Measurements from ENCODE around the gene PCK2. TPM values are rescaled to one million over a fixed set of nuclear protein-coding genes. Genes with fewer than 3 reads are reported as not detected.
A peak's percentile ranks its signal among the peaks of the same experiment; 100 is the strongest.

Gene PCK2
- total and polyA plus RNA-seq, 2 of the 8 experiments (the other 6 are each of a cell fraction or from before 2014, with no cell fraction given), result 81.9 to 115 TPM

GRCh38 chr14:24080888-24081738 lies 13.0 kb upstream of the PCK2 start (continued):
- TF ChIP-seq RBBP5 (IDR thresholded peaks at IDR 0.05; ENCODE audit: borderline replicate concordance, low read depth, low read length) (peak; percentile 79; the same call in 1 of the 2 replicates), TAF7 (optimal IDR thresholded peaks at IDR 0.05; ENCODE audit: borderline replicate concordance, low read depth, low read length) (peak; percentile 13), RAD21 (IDR thresholded peaks at IDR 0.05 in 1 of 2, conservative IDR thresholded peaks at IDR 0.05 in 1 of 2; ENCODE audit: low read depth in 2 of 2, low read length in 2 of 2) (no peak), SP1 (IDR thresholded peaks at IDR 0.05; ENCODE audit: low read depth, low read length) (0 out of 2 replicates have a peak, but pooled peaks have one; percentile 48), SIX5 (IDR thresholded peaks at IDR 0.05; ENCODE audit: low read depth, low read length) (no peak), SIRT6 (IDR thresholded peaks at IDR 0.05; ENCODE audit: low read length) (no peak), POLR2AphosphoS5 (IDR thresholded peaks at IDR 0.05; ENCODE audit: low read depth, low read length) (peak; percentile 44; the same call in 1 of the 2 replicates), MAX (IDR thresholded peaks at IDR 0.05) (peak; percentile 47), GTF2F1 (IDR thresholded peaks at IDR 0.05; ENCODE audit: borderline replicate concordance, low read depth, low read length) (no peak), NRF1 (IDR thresholded peaks at IDR 0.05; ENCODE audit: low read depth, low read length) (no peak), POLR2A (IDR thresholded peaks at IDR 0.05; ENCODE audit: control extremely low read depth in 1 of 2, low read depth in 2 of 2, low read length in 2 of 2) (peak in 1 of 2 experiments; percentile 50; a peak in 1 of 3 replicates)
- TF ChIP-seq, protein P1, sequence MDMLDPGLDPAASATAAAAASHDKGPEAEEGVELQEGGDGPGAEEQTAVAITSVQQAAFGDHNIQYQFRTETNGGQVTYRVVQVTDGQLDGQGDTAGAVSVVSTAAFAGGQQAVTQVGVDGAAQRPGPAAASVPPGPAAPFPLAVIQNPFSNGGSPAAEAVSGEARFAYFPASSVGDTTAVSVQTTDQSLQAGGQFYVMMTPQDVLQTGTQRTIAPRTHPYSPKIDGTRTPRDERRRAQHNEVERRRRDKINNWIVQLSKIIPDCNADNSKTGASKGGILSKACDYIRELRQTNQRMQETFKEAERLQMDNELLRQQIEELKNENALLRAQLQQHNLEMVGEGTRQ (IDR thresholded peaks at IDR 0.05; ENCODE audit: low read length), result no peak
- TF ChIP-seq, protein P2, sequence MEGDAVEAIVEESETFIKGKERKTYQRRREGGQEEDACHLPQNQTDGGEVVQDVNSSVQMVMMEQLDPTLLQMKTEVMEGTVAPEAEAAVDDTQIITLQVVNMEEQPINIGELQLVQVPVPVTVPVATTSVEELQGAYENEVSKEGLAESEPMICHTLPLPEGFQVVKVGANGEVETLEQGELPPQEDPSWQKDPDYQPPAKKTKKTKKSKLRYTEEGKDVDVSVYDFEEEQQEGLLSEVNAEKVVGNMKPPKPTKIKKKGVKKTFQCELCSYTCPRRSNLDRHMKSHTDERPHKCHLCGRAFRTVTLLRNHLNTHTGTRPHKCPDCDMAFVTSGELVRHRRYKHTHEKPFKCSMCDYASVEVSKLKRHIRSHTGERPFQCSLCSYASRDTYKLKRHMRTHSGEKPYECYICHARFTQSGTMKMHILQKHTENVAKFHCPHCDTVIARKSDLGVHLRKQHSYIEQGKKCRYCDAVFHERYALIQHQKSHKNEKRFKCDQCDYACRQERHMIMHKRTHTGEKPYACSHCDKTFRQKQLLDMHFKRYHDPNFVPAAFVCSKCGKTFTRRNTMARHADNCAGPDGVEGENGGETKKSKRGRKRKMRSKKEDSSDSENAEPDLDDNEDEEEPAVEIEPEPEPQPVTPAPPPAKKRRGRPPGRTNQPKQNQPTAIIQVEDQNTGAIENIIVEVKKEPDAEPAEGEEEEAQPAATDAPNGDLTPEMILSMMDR (IDR thresholded peaks at IDR 0.05; ENCODE audit: control extremely low read depth in 1 of 3, insufficient read depth in 1 of 3, low read depth in 1 of 3, low read length in 3 of 3), result no peak

Measured in H1 (cell line).